ENCODE results near the gene PLS3.

GRCh38 chrX:115521741-115522140 is 39.2 kb upstream of the PLS3 start:
- no peak for TF ChIP-seq CTCF (IDR thresholded peaks at IDR 0.05; ENCODE audit: extremely low read depth in 1 of 2, insufficient read depth in 1 of 2, low read depth in 1 of 2, low read length in 2 of 2)
- TF ChIP-seq POLR2A (IDR thresholded peaks at IDR 0.05; ENCODE audit: low read depth, low read length), result no peak
- TF ChIP-seq MYC (IDR thresholded peaks at IDR 0.05; ENCODE audit: low read depth, low read length), result no peak
